Choroid plexus epithelial cell (primary cell): Measurements from ENCODE around the gene SOX21.

ENCODE experiments used
- DNase-seq: peaks from one replicate; pipeline ENCODE4 v3.0.0-alpha.2; 2010; ENCODE audit warnings: low read depth
- H3K4me3 ChIP-seq: 2 replicates; pipeline ENCODE4 v1.5.1; 2011; ENCODE audit warnings: low read depth, mild to moderate bottlenecking, control low read depth, low read length, moderate library complexity
- CTCF ChIP-seq: conservative IDR thresholded peaks from 2 replicates; pipeline ENCODE4 v1.5.1; 2011; ENCODE audit warnings: low read depth, mild to moderate bottlenecking, control low read depth, inconsistent platforms, low read length, moderate library complexity

The SOX21 gene

GRCh38 chr13:94712812-94713560, 641 bp upstream of the SOX21 start:
- DNase-seq, result peak; percentile 72
- no peak overlapping the region for H3K4me3 ChIP-seq
- TF ChIP-seq CTCF, result no peak

GRCh38 chr13:94711561-94712286, 621 bp downstream of the SOX21 start:
- TF ChIP-seq CTCF, result no peak
- H3K4me3 ChIP-seq, result no peak overlapping the region
- peak; percentile 32 for DNase-seq

- no peak for DNase-seq
- no peak for TF ChIP-seq CTCF
- H3K4me3 ChIP-seq, result no peak overlapping the region
These were observed 1.3 kb downstream of the SOX21 start for GRCh38 chr13:94710881-94711560.

GRCh38 chr13:94710065-94710781, 2.1 kb downstream of the SOX21 start:
- H3K4me3 ChIP-seq, result no peak overlapping the region
- DNase-seq, result no peak
- no peak for TF ChIP-seq CTCF

GRCh38 chr13:94709001-94709834, 3.1 kb downstream of the SOX21 start:
- TF ChIP-seq CTCF, result no peak

More at GRCh38 chr13:94709001-94709834, 3.1 kb downstream of the SOX21 start:
- DNase-seq, result no peak
- H3K4me3 ChIP-seq, result no peak overlapping the region
